Caco-2 (cell line): ENCODE results near the gene GRIA3. TPM values are rescaled to one million over a fixed set of nuclear protein-coding genes. Genes with fewer than 3 reads are reported as not detected.

ENCODE experiments used
- BruUV-seq: library from RNA; stranded (reverse); fragments of 400-500 nt; replicated peaks from 2 replicates; lab custom pipeline; 2021; lab: Mats Ljungman, UMichigan
- CTCF ChIA-PET: fragments of 300-600 bp; sonication (Branson Sonifier 250); formaldehyde crosslinking; loops from one replicate; lab custom pipeline; 2022; ENCODE audit warnings: antibody characterized with exemption; lab: Charles Lee
- POLR2A ChIA-PET: fragments of 300-600 bp; sonication (Branson Sonifier 250); formaldehyde crosslinking; loops from one replicate; lab custom pipeline; 2022; ENCODE audit warnings: antibody characterized with exemption; lab: Charles Lee
- DNase-seq, 2 experiments: peaks; one replicate each; pipeline versions ENCODE4 v3.0.0 to v3.0.0-alpha.2; 2020 to 2022
- H3K27me3 ChIP-seq: replicated peaks from 2 replicates; pipeline ENCODE4 v1.6.0; 2011; ENCODE audit warnings: low read length; ENCODE audit not compliant: control insufficient read depth, insufficient read depth
- H3K36me3 ChIP-seq: 2 replicates; pipeline ENCODE4 v1.5.1; 2011; ENCODE audit warnings: low read length; ENCODE audit not compliant: control insufficient read depth, insufficient read depth
- H3K4me1 ChIP-seq: fragments of 250-450 bp; sonication (Bioruptor Pico); 2 replicates; pipeline ENCODE4 v1.5.1; 2020; ENCODE audit warnings: mild to moderate bottlenecking
- H3K4me3 ChIP-seq: 2 replicates; pipeline ENCODE4 v1.5.1; 2011; ENCODE audit warnings: low read depth, mild to moderate bottlenecking, control low read depth, low read length
- H3K9me3 ChIP-seq: fragments of 250-450 bp; sonication (Bioruptor Pico); 2 replicates; pipeline ENCODE4 v1.5.1; 2020; ENCODE audit warnings: mild to moderate bottlenecking, moderate library complexity
- H3K27ac Mint-ChIP-seq: one replicate; pipeline ENCODE4 v1.8.0; 2022; ENCODE audit warnings: mixed read lengths; ENCODE audit not compliant: unreplicated experiment
- H3K27me3 Mint-ChIP-seq: one replicate; pipeline ENCODE4 v1.8.0; 2022; ENCODE audit warnings: mixed read lengths; ENCODE audit not compliant: insufficient read depth, unreplicated experiment
- H3K36me3 Mint-ChIP-seq: one replicate; pipeline ENCODE4 v1.8.0; 2022; ENCODE audit warnings: mild to moderate bottlenecking, mixed read lengths; ENCODE audit not compliant: insufficient read depth, unreplicated experiment
- H3K4me1 Mint-ChIP-seq: one replicate; pipeline ENCODE4 v1.8.0; 2022; ENCODE audit warnings: low read depth, mixed read lengths; ENCODE audit not compliant: unreplicated experiment
- H3K4me3 Mint-ChIP-seq: one replicate; pipeline ENCODE4 v1.8.0; 2022; ENCODE audit warnings: mild to moderate bottlenecking, moderate library complexity, mixed read lengths; ENCODE audit not compliant: unreplicated experiment
- H3K9me3 Mint-ChIP-seq: one replicate; pipeline ENCODE4 v1.8.0; 2022; ENCODE audit warnings: mixed read lengths; ENCODE audit not compliant: unreplicated experiment
- CTCF ChIP-seq, 2 experiments: fragments of 200-600 bp in 1 of 2; IDR thresholded peaks; 1 replicate in 1 of 2; 2 replicates in 1 of 2; pipeline versions ENCODE4 v1.5.1 to v1.8.0; 2011 to 2022; ENCODE audit warnings: antibody characterized with exemption in 1 of 2, control low read depth in 1 of 2, inconsistent platforms in 1 of 2, low read depth in 1 of 2, low read length in 1 of 2, mild to moderate bottlenecking in 1 of 2, moderate library complexity in 1 of 2; ENCODE audit not compliant: insufficient read depth in 1 of 2, severe bottlenecking in 1 of 2, unreplicated experiment in 1 of 2
- intact Hi-C: fragments of 100-400 bp; cut with micrococcal nuclease; formaldehyde crosslinking; loops from one replicate; pipeline ENCODE4 v1.10.0; 2022; ENCODE audit not compliant: unreplicated experiment
- total RNA-seq: library from RNA; stranded (reverse); gene quantifications from 2 replicates; pipeline ENCODE4 v1.2.3, GENCODE V29; 2022

Gene GRIA3
- total RNA-seq, 1 experiment from 2014 or later: not detected

GRCh38 chrX:123291623-123292022 lies 107.5 kb downstream of the GRIA3 start:
- intact Hi-C loops: no loop called here
- no peaks in the 10 kb centered on the region for H3K4me1 ChIP-seq
- H3K4me3 ChIP-seq: no peak overlapping the region
- no peak for DNase-seq
- Mint-ChIP-seq H3K9me3 (no peaks in the 10 kb centered on the region), H3K4me1 (no peaks in the 10 kb centered on the region), H3K36me3 (no peaks in the 10 kb centered on the region), H3K4me3 (no peak overlapping the region), H3K27me3 (peaks cover 6% of the 10 kb centered on the region), H3K27ac (no peak overlapping the region)
- ChIA-PET POLR2A (no interaction called here), CTCF (no interaction called here)
- no TSS peak for BruUV-seq
- TF ChIP-seq CTCF (IDR thresholded peaks at IDR 0.05; ENCODE audit: insufficient read depth in 1 of 2, low read depth in 1 of 2, low read length in 1 of 2, severe bottlenecking in 1 of 2, unreplicated experiment in 1 of 2): no peak
- H3K36me3 ChIP-seq: no peaks in the 10 kb centered on the region
- H3K27me3 ChIP-seq: no peaks in the 10 kb centered on the region
- H3K9me3 ChIP-seq: no peaks in the 10 kb centered on the region

GRCh38 chrX:123298026-123298425 lies 113.9 kb downstream of the GRIA3 start:
- no peaks in the 10 kb centered on the region for H3K27me3 ChIP-seq
- Mint-ChIP-seq H3K27ac (no peak overlapping the region), H3K36me3 (no peaks in the 10 kb centered on the region), H3K4me3 (no peak overlapping the region), H3K9me3 (no peaks in the 10 kb centered on the region), H3K27me3 (peaks cover 5% of the 10 kb centered on the region), H3K4me1 (no peaks in the 10 kb centered on the region)
- intact Hi-C loops: no loop called here
- no peak for TF ChIP-seq CTCF (IDR thresholded peaks at IDR 0.05; ENCODE audit: insufficient read depth in 1 of 2, low read depth in 1 of 2, low read length in 1 of 2, severe bottlenecking in 1 of 2, unreplicated experiment in 1 of 2)
- ChIA-PET CTCF (no interaction called here), POLR2A (no interaction called here)
- no TSS peak for BruUV-seq
- H3K4me1 ChIP-seq: no peaks in the 10 kb centered on the region
- DNase-seq: no peak
- no peaks in the 10 kb centered on the region for H3K9me3 ChIP-seq
- H3K4me3 ChIP-seq: no peak overlapping the region
- no peaks in the 10 kb centered on the region for H3K36me3 ChIP-seq

- H3K27ac Mint-ChIP-seq: no peak overlapping the region
- intact Hi-C loops: no loop called here
Observed at GRCh38 chrX:123303429-123303828, 119.4 kb downstream of the GRIA3 start.

More at GRCh38 chrX:123303429-123303828, 119.4 kb downstream of the GRIA3 start:
- H3K4me3 ChIP-seq: no peak overlapping the region
- no peaks in the 10 kb centered on the region for H3K4me1 Mint-ChIP-seq
- no peaks in the 10 kb centered on the region for H3K9me3 ChIP-seq
- H3K27me3 ChIP-seq: no peaks in the 10 kb centered on the region
- no peaks in the 10 kb centered on the region for H3K9me3 Mint-ChIP-seq
- H3K27me3 Mint-ChIP-seq: peaks cover 3% of the 10 kb centered on the region
- no peak for TF ChIP-seq CTCF (IDR thresholded peaks at IDR 0.05; ENCODE audit: insufficient read depth in 1 of 2, low read depth in 1 of 2, low read length in 1 of 2, severe bottlenecking in 1 of 2, unreplicated experiment in 1 of 2)
- ChIA-PET CTCF (no interaction called here), POLR2A (no interaction called here)
- no peaks in the 10 kb centered on the region for H3K4me1 ChIP-seq
- no TSS peak for BruUV-seq
- DNase-seq: no peak
- no peaks in the 10 kb centered on the region for H3K36me3 Mint-ChIP-seq
- H3K4me3 Mint-ChIP-seq: no peak overlapping the region
- H3K36me3 ChIP-seq: no peaks in the 10 kb centered on the region
